Skeletal muscle tissue (tissue), 4 donors: ENCODE results near the gene STX2. TPM values are rescaled to one million over a fixed set of nuclear protein-coding genes. Genes with fewer than 3 reads are reported as not detected.

Experiments
- H3K27ac ChIP-seq: one replicate; pipeline ENCODE4 v1.7.0; 2013; ENCODE audit warnings: mild to moderate bottlenecking, low read depth, low read length, inconsistent platforms
- H3K27me3 ChIP-seq, 3 donors: one replicate each; pipeline ENCODE4 v1.7.0; 2013; ENCODE audit warnings: low read length in 3 of 3; ENCODE audit not compliant: control insufficient read depth in 3 of 3, insufficient read depth in 3 of 3
- H3K36me3 ChIP-seq, 3 donors: one replicate each; pipeline ENCODE4 v1.7.0; 2013; ENCODE audit warnings: low read length in 3 of 3; ENCODE audit not compliant: control insufficient read depth in 3 of 3, insufficient read depth in 3 of 3
- H3K4me1 ChIP-seq, 3 donors: one replicate each; pipeline ENCODE4 v1.7.0; 2013; ENCODE audit warnings: low read length in 3 of 3, mild to moderate bottlenecking in 3 of 3; ENCODE audit not compliant: control insufficient read depth in 3 of 3, insufficient read depth in 3 of 3
- H3K4me3 ChIP-seq, 3 donors: one replicate each; pipeline ENCODE4 v1.7.0; 2013; ENCODE audit warnings: low read length in 3 of 3
- H3K9ac ChIP-seq, 3 donors: one replicate each; pipeline ENCODE4 v1.7.0; 2013; ENCODE audit warnings: low read length in 3 of 3, mild to moderate bottlenecking in 3 of 3, moderate library complexity in 2 of 3, low read depth in 1 of 3
- H3K9me3 ChIP-seq, 3 donors: one replicate each; pipeline ENCODE4 v1.7.0; 2013; ENCODE audit warnings: low read length in 3 of 3; ENCODE audit not compliant: control insufficient read depth in 3 of 3
- total RNA-seq: library from RNA; depleted of rRNA; stranded (reverse); fragments of >200 nt; gene quantifications from one replicate; pipeline ENCODE4 v1.2.3, GENCODE V29; 2014
- donor health status: Osteomylitis.

The STX2 gene
- total RNA-seq, 1 donor from 2014 or later: 13.6 TPM

- Histone ChIP-seq H3K4me3 (no peak overlapping the region), H3K4me1 (peaks cover 0 to 3% (median 2%) of the 10 kb centered on the region in 3 donors), H3K27me3 (no peaks in the 10 kb centered on the region), H3K9ac (no peak overlapping the region), H3K9me3 (no peaks in the 10 kb centered on the region), H3K27ac (no peak overlapping the region), H3K36me3 (peaks cover 5 to 13% (median 6%) of the 10 kb centered on the region in 3 donors)
These were observed 19.4 kb downstream of the STX2 start for GRCh38 chr12:130819681-130820080.

DNA sequence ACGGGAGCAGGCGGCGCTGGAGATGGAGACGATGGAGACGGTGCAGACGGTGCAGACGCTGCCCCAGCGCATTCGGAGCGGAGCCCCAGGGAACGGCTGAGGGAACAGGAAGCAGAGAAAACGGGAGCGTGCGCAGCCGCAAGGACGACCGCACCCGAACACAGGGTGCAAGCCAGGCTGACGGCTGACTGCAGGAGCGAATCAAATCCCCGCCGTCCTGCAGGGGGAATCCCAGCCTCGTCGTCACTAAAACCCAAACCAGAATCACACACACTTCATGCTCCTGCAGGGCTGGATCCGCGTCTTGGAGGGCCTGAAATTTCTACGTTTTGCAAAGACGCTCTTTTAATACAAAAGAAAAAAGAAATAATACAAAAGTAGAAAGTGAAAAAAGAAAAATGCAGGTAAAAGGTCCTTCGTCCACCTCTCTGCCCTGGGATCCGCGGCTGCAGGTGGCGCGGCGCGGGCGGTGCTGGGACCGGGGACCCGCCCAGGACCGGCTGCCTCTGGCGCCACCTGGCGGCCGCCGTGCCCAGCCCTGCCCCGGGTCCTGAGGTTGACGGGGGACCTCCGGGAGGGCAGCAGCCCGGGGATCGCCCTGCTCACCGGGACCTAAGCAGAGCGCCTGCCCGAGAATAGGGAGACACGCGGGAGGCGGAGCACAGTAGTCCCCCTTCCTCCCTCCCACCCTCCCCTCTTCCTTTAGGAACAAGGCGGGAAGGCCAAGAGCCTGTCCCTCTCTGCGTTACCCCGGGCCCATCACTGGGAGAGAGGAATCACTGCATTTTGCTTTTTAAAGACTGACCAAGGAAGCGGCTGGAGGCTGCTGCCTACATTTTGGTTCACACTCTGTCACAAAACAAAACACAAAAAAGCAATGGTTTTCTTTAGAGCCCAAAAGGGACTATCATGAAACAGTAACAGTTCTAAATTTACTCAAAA is 20.1 kb downstream of the STX2 start:
- no peak overlapping the region for H3K27ac ChIP-seq
- peaks cover 6 to 16% (median 6%) of the 10 kb centered on the region in 3 donors for H3K36me3 ChIP-seq

GRCh38 chr12:130818272-130818634 is 20.8 kb downstream of the STX2 start:
- Histone ChIP-seq H3K9me3 (no peaks in the 10 kb centered on the region), H3K27ac (no peak overlapping the region), H3K27me3 (no peaks in the 10 kb centered on the region), H3K4me3 (peak overlapping the region; percentile 54 to 71 (median 67)), H3K36me3 (peaks cover 6 to 10% (median 8%) of the 10 kb centered on the region in 3 donors), H3K4me1 (peaks cover 0 to 3% (median 2%) of the 10 kb centered on the region in 3 donors), H3K9ac (no peak overlapping the region)

More for the DNA sequence above, 20.1 kb downstream of the STX2 start:
- Histone ChIP-seq H3K4me1 (peaks cover 0 to 3% (median 2%) of the 10 kb centered on the region in 3 donors), H3K27me3 (no peaks in the 10 kb centered on the region), H3K9ac (peak overlapping the region in 1 of 3 donors; percentile 25), H3K4me3 (peak overlapping the region; percentile 54 to 71 (median 67)), H3K9me3 (no peaks in the 10 kb centered on the region)

GRCh38 chr12:130817804-130818203 is 21.2 kb downstream of the STX2 start:
- Histone ChIP-seq H3K27me3 (no peaks in the 10 kb centered on the region), H3K27ac (no peak overlapping the region), H3K4me1 (peaks cover 0 to 3% (median 2%) of the 10 kb centered on the region in 3 donors), H3K36me3 (peaks cover 6 to 8% (median 8%) of the 10 kb centered on the region in 3 donors), H3K9ac (no peak overlapping the region), H3K9me3 (no peaks in the 10 kb centered on the region), H3K4me3 (no peak overlapping the region)

- Histone ChIP-seq H3K27me3 (no peaks in the 10 kb centered on the region), H3K36me3 (peaks cover 6 to 7% (median 7%) of the 10 kb centered on the region in 3 donors), H3K4me3 (no peak overlapping the region), H3K9ac (no peak overlapping the region), H3K4me1 (peaks cover 0 to 3% (median 2%) of the 10 kb centered on the region in 3 donors), H3K27ac (no peak overlapping the region), H3K9me3 (no peaks in the 10 kb centered on the region)
These were observed 23.0 kb downstream of the STX2 start for GRCh38 chr12:130816097-130816496.

DNA sequence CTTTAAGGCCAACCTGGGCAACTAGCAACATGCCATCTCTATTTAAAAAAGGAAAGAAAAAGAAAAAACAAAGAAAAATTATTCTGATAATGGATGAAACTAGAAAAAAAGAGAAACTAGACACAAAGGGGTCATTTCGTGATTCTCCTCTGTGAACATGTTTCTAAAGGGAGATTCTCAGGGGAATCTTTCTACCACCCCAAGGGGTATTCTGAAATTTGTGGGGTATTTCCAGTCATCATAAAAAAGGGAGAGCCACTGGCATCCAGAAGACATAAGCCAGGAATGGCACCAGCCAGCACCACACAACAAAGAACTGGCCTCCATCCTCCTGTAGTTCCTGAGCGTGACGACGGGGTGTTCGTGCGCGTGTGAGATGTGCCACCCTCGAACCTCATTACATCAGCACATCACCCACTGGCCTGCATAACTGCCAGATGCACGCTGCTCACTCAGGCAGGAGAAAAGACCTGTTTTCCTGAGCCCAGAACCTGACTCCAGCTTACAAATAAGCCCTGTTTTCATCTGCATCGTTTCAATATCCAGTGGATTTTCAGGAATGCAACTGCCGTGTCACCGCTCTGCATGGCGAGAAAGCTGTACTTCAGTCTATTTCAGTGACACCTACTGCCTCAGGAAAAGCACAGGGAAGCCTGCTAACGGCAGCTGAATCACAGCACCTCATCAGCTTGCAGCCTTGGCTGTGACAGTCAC is 23.9 kb downstream of the STX2 start:
- no peak overlapping the region for H3K27ac ChIP-seq
- no peak overlapping the region for H3K4me3 ChIP-seq
- H3K9me3 ChIP-seq: no peaks in the 10 kb centered on the region
- H3K36me3 ChIP-seq: peaks cover 3 to 9% (median 4%) of the 10 kb centered on the region in 3 donors
- H3K9ac ChIP-seq: no peak overlapping the region
- H3K4me1 ChIP-seq: peaks cover 0 to 3% (median 2%) of the 10 kb centered on the region in 3 donors
- H3K27me3 ChIP-seq: no peaks in the 10 kb centered on the region

- no peak overlapping the region for H3K27ac ChIP-seq
- H3K9ac ChIP-seq: no peak overlapping the region
- H3K27me3 ChIP-seq: no peaks in the 10 kb centered on the region
- peaks cover 0 to 3% (median 2%) of the 10 kb centered on the region in 3 donors for H3K4me1 ChIP-seq
- peaks cover 3 to 10% (median 4%) of the 10 kb centered on the region in 3 donors for H3K36me3 ChIP-seq
- H3K4me3 ChIP-seq: no peak overlapping the region
- H3K9me3 ChIP-seq: no peaks in the 10 kb centered on the region
These were observed 25.1 kb downstream of the STX2 start for GRCh38 chr12:130813949-130814348.

DNA sequence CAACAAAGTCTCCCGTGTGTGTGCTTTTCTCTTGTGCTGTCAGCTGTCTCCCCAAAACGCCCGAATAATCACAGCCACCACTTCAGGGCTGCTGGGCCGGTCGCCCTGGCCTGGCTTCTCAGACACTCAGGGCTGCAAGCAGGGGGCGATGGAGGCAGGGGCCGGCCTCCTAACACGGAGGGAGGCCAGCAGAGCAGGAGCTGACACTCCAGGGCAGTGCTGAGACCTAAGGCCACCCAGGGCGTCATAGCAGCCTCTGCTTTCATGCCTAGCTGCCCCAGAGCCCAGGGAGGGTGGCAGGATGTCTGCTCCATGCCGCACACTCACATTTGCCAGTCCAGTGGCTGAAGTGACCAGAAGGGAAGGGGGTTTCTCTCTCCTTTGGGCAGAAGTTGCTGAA is 25.6 kb downstream of the STX2 start:
- Histone ChIP-seq H3K4me3 (no peak overlapping the region), H3K9me3 (no peaks in the 10 kb centered on the region), H3K27me3 (no peaks in the 10 kb centered on the region), H3K27ac (no peak overlapping the region), H3K36me3 (peaks cover 3 to 10% (median 4%) of the 10 kb centered on the region in 3 donors), H3K4me1 (peaks cover 0 to under 1% (median 0%) of the 10 kb centered on the region in 3 donors), H3K9ac (no peak overlapping the region)

GRCh38 chr12:130809791-130810190 is 29.3 kb downstream of the STX2 start:
- Histone ChIP-seq H3K27ac (no peak overlapping the region), H3K4me1 (no peaks in the 10 kb centered on the region), H3K36me3 (peaks cover 18 to 27% (median 23%) of the 10 kb centered on the region in 3 donors), H3K9ac (no peak overlapping the region), H3K4me3 (no peak overlapping the region), H3K9me3 (no peaks in the 10 kb centered on the region), H3K27me3 (no peaks in the 10 kb centered on the region)
